Activated CD8-positive, alpha-beta memory T cell treated with anti-CD3 and anti-CD28 coated beads, Interleukin-2, amount 50 U/mL, for 24 hours (primary cell): Measurements from ENCODE around the gene SMARCA5.

Source experiments
- DNase-seq: peaks from one replicate; pipeline ENCODE4 v3.0.0-alpha.2; 2020; ENCODE audit errors: extremely low read depth

SMARCA5 gene

GRCh38 chr4:143531788-143532491 is 18.4 kb downstream of the SMARCA5 start:
- DNase-seq: no peak

DNA sequence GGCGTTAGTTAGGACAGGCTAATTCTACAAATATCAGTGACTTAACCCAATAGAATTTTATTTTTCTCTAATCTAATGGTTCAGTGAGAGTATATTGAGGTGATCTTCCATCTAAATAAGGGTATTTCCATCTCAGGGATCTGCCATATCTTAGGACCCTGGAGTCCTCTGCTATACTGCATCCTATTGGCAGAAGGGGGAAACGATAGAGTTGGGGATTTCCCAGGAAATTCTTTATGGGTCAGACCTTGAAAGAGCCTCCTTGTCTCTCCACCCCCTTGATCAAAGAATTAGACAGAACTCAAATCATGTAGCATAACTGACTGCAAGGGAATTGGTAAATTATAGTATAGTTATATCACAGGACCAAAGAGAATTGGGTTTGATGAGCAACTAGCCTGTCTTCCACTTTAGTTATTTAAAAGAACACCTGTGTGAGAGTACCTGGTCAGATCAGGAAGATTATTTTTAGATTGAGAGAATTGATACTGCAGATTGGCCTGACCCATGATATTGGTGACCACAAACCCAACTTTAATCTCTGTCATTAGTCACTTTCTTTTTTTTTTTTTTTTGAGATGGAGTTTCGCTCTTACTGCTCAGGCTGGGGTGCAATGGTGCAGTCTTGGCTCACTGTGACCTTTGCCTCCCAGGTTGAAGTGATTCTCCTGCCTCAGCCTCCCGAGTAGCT is 25.6 kb downstream of the SMARCA5 start:
- no peak for DNase-seq

DNA sequence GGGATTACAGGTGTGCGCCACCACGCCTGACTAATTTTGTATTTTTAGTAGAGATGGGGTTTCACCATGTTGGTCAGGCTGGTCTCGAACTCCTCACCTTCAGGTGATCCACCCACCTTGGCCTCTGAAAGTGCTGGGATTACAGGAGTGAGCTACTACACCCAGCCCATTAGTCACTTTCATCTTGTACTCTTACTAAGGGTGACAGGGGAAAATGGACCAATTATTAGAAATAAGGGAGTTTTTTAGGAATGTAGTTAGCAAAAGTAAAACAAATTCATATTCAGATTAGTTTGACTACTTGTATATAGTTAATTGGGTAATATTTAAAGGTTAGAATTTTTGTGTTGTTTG is 26.1 kb downstream of the SMARCA5 start:
- DNase-seq: no peak

- DNase-seq: no peak
Measured at GRCh38 chr4:143549928-143550327, 36.4 kb downstream of the SMARCA5 start.

GRCh38 chr4:143554728-143555597 is 41.5 kb downstream of the SMARCA5 start:
- no peak for DNase-seq

- no peak for DNase-seq
Measured at GRCh38 chr4:143555676-143556075, 42.2 kb downstream of the SMARCA5 start.

DNA sequence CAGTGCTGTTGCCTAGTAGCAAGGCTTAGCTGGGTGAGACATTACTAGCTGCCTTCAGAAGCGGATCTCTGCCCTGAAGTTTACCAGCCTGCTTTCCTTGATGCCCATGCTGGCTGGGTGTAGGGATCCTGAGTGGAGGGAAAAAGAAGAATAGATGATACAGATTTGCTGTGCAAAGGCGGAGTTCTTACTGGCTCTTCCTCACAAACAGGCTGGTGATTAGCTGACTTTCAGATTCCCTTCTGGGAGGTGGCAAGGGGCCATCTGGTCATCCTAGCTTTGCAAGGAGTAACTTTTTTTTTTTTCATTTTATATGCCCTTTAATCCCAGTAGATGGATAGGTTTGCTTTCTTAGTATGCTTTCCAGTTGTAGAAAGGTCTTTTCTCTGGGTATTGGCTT is 44.8 kb downstream of the SMARCA5 start:
- no peak for DNase-seq

GRCh38 chr4:143558823-143559756 is 45.6 kb downstream of the SMARCA5 start:
- DNase-seq: no peak

DNA sequence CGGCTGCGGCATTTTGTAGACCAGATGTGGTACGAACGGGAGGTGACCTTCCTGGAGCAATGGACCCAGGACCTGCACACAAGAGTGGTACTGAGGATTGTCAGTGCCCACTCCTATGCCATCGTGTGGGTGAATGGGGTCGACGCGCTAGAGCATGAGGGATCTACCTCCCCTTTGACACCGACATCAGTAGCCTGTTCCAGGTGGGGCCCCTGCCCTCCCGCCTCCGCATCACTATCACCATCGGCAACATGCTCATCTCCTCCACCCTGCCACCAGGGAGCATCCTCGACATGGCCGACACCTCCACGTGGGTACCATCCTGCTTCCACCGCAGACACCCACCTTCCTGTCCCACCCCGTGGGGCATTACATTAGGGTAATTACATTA is 46.2 kb downstream of the SMARCA5 start:
- no peak for DNase-seq

- no peak for DNase-seq
Measured at GRCh38 chr4:143564472-143564871, 51.0 kb downstream of the SMARCA5 start.

DNA sequence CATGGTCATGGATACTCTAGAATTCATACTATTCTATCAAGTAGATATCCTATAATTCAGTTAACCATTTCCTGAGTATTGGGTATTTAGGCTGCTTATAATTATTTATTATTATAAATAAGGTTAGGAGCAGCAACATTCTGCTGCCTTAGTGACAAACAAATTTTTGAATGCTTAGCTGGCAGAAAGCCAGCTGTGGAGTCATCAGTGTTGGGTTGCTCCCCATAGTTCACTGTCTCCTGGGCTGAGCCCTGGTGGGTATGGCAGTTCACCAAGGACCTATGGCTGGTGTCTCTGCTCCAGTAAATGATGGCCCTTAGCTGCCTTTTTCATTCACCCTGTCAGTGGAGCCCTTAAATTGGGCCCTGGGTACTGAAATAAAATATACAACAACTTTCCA is 61.8 kb downstream of the SMARCA5 start:
- DNase-seq: no peak

- DNase-seq: no peak
Measured at GRCh38 chr4:143581331-143581946, 67.9 kb downstream of the SMARCA5 start.

DNA sequence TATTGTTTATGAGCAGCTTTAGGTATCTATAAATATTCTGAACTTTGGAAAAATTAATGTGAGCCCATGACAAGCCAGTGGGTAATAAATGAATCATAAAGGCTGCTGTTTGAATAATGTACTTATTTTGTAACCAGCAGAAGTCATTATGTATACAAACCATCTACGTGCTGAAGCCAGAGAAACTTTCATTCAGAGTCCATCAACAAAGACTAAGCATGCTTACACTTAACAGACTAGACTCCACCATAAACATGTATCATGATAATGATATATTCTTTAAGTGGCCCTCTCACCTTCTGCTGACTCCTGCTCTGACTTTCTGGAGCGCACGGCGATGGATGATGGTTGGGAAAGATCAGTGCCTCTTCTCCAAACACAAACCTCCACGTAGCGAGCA is 72.0 kb downstream of the SMARCA5 start:
- no peak for DNase-seq

GRCh38 chr4:143586080-143586479 is 72.6 kb downstream of the SMARCA5 start:
- DNase-seq: no peak

- no peak for DNase-seq
Measured at GRCh38 chr4:143587703-143588102, 74.2 kb downstream of the SMARCA5 start.

DNA sequence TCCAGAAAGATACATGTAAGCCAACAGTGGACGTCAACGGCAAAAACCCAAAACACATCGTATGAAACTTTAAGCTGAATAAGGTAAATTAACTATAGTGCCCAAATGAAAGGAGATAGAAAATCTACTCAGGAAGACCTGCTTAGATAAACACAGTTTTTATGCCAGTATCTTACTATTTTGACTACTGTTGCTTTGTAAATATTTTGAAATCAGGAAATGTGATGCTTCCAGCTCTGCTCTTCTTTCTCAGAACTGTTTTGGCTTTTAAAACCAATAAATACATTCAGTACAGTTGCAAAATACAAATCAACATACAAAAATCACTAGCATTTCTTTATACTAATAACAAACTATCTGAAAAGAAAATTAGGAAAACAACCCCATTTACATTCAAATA is 83.8 kb downstream of the SMARCA5 start:
- DNase-seq: no peak

DNA sequence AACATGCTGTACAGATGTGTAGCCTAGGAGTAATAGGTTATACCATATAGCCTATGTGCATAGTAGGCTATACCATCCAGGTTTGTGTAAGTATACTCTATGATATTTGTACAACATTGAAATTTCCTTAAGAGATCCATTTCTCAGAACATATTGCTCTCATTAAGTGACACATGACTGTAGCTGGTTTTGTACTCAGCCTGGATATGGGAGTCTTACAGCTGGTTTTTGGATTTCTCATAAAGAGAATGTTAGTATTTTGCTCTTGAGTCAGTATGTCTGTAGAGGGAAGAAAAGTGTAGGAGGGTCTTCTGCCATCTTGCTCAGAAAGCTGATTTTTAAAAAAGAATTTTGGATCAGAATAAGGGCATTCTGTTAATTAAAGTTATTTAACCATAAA is 85.3 kb downstream of the SMARCA5 start:
- no peak for DNase-seq

DNA sequence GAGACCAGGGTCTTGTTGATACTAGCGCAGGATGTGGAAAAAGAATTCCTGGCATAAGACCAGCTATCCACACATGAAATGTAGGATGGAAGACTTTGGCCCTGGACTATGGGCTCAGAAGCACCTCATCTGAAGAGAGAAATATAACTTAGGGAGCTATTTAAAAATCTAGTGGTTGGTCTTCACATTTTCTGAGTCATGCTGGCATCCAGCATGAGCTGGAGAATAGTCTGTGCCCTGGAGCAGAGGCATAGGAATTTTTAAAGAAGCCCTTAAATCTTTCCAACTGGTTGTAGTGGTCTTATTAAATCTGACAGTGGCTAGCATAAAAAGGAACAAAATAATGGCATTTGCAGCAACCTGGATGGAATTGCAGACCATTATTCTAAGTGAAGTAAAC is 86.3 kb downstream of the SMARCA5 start:
- DNase-seq: no peak

GRCh38 chr4:143606480-143606879 is 93.0 kb downstream of the SMARCA5 start:
- no peak for DNase-seq
